Smooth muscle cell (in vitro differentiated cells): ENCODE data around the gene BANF2. TPM values are rescaled to one million over a fixed set of nuclear protein-coding genes. Genes with fewer than 3 reads are reported as not detected.

ENCODE experiments used
- DNase-seq: peaks from one replicate; lab custom pipeline; 2025; ENCODE audit not compliant: unreplicated experiment; lab: John Stamatoyannopoulos, UW
- H2AFZ ChIP-seq: fragments of 200-600 bp; sonication (generic); 2 replicates; pipeline ENCODE4 v1.6.0; 2016; ENCODE audit warnings: antibody characterized with exemption, low read depth, mild to moderate bottlenecking
- H3F3A ChIP-seq: fragments of 200-600 bp; sonication (generic); 2 replicates; pipeline ENCODE4 v1.6.0; 2017; ENCODE audit warnings: antibody characterized with exemption, low read depth
- H3K27ac ChIP-seq: fragments of 200-600 bp; sonication (generic); 2 replicates; pipeline ENCODE4 v1.5.1; 2016; ENCODE audit warnings: low read depth, mild to moderate bottlenecking
- H3K27me3 ChIP-seq: fragments of 200-600 bp; sonication (generic); 2 replicates; pipeline ENCODE4 v1.6.1; 2016; ENCODE audit warnings: low read depth, mild to moderate bottlenecking
- H3K36me3 ChIP-seq: fragments of 200-600 bp; sonication (generic); 2 replicates; pipeline ENCODE4 v1.5.1; 2016; ENCODE audit warnings: low read depth
- H3K4me1 ChIP-seq: fragments of 200-600 bp; sonication (generic); 2 replicates; pipeline ENCODE4 v1.5.1; 2016; ENCODE audit warnings: low read depth
- H3K4me2 ChIP-seq: fragments of 200-600 bp; sonication (generic); 2 replicates; pipeline ENCODE4 v1.6.0; 2016; ENCODE audit warnings: mild to moderate bottlenecking
- H3K4me3 ChIP-seq: fragments of 200-600 bp; sonication (generic); 2 replicates; pipeline ENCODE4 v1.5.1; 2016; ENCODE audit warnings: mild to moderate bottlenecking
- H3K79me2 ChIP-seq: fragments of 200-600 bp; sonication (generic); 2 replicates; pipeline ENCODE4 v1.6.0; 2016; ENCODE audit warnings: low read depth, mild to moderate bottlenecking
- H3K9ac ChIP-seq: fragments of 200-600 bp; sonication (generic); 2 replicates; pipeline ENCODE4 v1.6.0; 2016; ENCODE audit warnings: low read depth
- H3K9me3 ChIP-seq: fragments of 200-600 bp; sonication (generic); replicated peaks from 2 replicates; pipeline ENCODE4 v1.5.1; 2016; ENCODE audit warnings: low read depth
- H4K20me1 ChIP-seq: fragments of 200-600 bp; sonication (generic); 2 replicates; pipeline ENCODE4 v1.6.0; 2016; ENCODE audit warnings: low read depth
- WGBS: methylation state at CpG from one replicate; pipeline ENCODE4 v1.1.7; 2016; ENCODE audit warnings: low lambda C conversion rate; 5-methylcytosine and 5-hydroxymethylcytosine counted together
- polyA plus RNA-seq: library from polyadenylated mRNA; unstranded; fragments of >200 nt; fragmentation: Nextera tagmentation; extraction: Ambion mirVana; gene quantifications from 2 replicates; pipeline ENCODE4 v1.2.1, GENCODE V29; 2016
- total RNA-seq: library from RNA; depleted of rRNA; stranded (reverse); fragments of >200 nt; gene quantifications from 2 replicates; pipeline ENCODE4 v1.2.3, GENCODE V29; 2014
- TF ChIP-seq, protein P1 (sequence below): fragments of 200-600 bp; sonication (generic); IDR thresholded peaks from 2 replicates; pipeline ENCODE4 v1.5.1; 2017; ENCODE audit warnings: borderline replicate concordance, mild to moderate bottlenecking, antibody characterized with exemption; ENCODE audit not compliant: insufficient read depth, poor library complexity, severe bottlenecking

The BANF2 gene
- total and polyA plus RNA-seq, 2 experiments from 2014 or later, result not detected

DNA sequence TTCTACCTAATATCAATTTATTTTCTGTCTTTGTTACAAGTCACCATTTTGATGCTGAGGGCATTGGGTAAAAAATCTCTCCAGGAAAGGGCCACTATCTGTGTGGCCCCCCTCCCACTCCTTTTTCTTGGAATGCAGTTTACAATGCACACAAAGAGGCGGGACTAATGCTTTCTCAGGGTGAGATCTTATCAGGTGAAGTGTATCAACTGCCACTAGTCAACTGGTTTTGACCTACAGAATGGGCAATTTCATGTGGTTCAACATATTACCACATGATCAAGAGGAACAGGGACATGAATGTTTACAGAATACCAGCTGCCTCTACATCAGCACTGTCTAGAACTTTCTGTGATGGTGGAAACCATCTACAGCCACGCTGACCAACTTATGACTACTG lies 21.5 kb upstream of the BANF2 start:
- Histone ChIP-seq H4K20me1 (peaks cover 78% of the 10 kb centered on the region), H3K27me3 (no peaks in the 10 kb centered on the region), H3F3A (peaks cover 17% of the 10 kb centered on the region), H3K4me2 (peak overlapping the region; percentile 89), H2AFZ (no peak overlapping the region), H3K36me3 (peaks cover 4% of the 10 kb centered on the region), H3K4me1 (peaks cover 13% of the 10 kb centered on the region), H3K9ac (no peak overlapping the region), H3K79me2 (peaks cover 80% of the 10 kb centered on the region), H3K9me3 (no peaks in the 10 kb centered on the region), H3K27ac (peak overlapping the region; percentile 80), H3K4me3 (no peak overlapping the region)
- TF ChIP-seq, protein P1, sequence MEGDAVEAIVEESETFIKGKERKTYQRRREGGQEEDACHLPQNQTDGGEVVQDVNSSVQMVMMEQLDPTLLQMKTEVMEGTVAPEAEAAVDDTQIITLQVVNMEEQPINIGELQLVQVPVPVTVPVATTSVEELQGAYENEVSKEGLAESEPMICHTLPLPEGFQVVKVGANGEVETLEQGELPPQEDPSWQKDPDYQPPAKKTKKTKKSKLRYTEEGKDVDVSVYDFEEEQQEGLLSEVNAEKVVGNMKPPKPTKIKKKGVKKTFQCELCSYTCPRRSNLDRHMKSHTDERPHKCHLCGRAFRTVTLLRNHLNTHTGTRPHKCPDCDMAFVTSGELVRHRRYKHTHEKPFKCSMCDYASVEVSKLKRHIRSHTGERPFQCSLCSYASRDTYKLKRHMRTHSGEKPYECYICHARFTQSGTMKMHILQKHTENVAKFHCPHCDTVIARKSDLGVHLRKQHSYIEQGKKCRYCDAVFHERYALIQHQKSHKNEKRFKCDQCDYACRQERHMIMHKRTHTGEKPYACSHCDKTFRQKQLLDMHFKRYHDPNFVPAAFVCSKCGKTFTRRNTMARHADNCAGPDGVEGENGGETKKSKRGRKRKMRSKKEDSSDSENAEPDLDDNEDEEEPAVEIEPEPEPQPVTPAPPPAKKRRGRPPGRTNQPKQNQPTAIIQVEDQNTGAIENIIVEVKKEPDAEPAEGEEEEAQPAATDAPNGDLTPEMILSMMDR, result no peak
- DNase-seq, result no peak
- WGBS, result 71% methylated on average over 2 of the region's 2 CpGs

DNA sequence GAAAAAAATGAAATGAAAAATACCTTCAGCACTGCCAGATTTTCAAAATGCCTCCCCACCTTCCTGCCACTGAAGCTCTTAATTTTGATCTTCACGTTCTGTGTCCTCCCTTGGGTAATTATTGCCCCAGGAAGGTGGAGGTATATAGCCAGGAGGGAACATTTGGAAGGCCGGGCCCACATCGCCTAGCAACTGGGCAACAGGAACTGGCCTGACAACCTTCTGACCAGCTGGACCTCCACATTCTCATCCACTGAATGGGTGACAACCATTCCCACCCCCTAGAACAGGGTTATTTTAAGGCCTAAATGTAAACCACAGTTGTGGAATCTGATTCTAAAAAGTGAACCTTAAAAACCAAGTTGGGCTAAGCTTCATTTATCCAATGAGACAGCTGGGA lies 20.9 kb upstream of the BANF2 start:
- no peak overlapping the region for H2AFZ ChIP-seq
- peak overlapping the region; percentile 94 for H3K9ac ChIP-seq
- peak overlapping the region; percentile 98 for H3K4me3 ChIP-seq
- H3K36me3 ChIP-seq, result peaks cover 4% of the 10 kb centered on the region
- H3K9me3 ChIP-seq, result no peaks in the 10 kb centered on the region
- H3K27me3 ChIP-seq, result no peaks in the 10 kb centered on the region
- peaks cover 74% of the 10 kb centered on the region for H3K79me2 ChIP-seq
- peaks cover 16% of the 10 kb centered on the region for H3F3A ChIP-seq
- DNase-seq, result no peak
- peak overlapping the region; percentile 80 for H3K27ac ChIP-seq
- peaks cover 13% of the 10 kb centered on the region for H3K4me1 ChIP-seq
- 91% methylated on average over 3 of the region's 3 CpGs for WGBS
- H4K20me1 ChIP-seq, result peaks cover 72% of the 10 kb centered on the region
- TF ChIP-seq, protein P1, result no peak
- peak overlapping the region; percentile 89 for H3K4me2 ChIP-seq

DNA sequence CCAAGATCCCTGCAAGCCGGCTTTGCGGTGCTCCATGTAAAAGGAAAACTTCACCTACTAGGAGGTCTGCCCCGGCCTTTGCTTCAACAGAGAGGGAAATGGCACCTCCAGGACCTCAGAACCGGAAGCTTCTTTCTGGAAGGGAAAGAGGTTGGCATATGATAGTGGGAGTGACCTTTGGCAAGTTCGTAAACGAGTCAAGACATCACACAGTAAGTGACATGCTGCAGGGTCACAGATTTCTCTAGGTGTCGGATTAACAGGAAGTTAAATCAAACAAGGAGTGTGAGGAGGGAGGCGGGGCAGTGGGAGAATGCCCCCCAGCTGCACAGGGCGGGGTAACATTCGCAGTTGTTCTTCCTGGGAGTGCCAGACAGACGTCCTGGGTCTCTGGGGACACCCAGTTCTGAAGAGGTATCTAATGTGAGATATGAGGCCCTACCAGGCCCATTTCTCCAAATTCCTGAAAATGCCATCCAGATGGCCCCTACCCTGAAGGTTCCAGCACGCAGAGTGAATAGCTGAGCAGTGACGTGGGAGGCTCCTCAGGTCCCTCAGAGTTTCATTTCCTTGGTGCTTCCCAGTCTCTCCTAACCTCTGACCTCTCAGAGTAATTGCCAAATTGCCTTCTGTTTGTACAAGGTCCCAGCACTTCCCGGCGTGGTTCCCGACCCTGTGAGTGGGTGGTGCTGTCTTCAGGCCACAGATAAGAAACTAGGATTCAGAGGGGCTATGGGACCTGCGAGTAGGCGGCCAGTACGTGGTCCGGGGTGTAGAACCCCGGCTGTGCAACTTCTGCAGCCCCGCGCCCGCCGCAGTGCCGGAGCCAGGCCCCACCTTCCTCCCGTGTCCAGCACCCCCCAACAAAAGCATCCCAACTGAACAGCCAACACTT lies 19.6 kb upstream of the BANF2 start:
- H3F3A ChIP-seq, result peaks cover 13% of the 10 kb centered on the region
- H3K27me3 ChIP-seq, result no peaks in the 10 kb centered on the region
- TF ChIP-seq, protein P1, result no peak
- H3K27ac ChIP-seq, result peak overlapping the region; percentile 80
- peaks cover 4% of the 10 kb centered on the region for H3K36me3 ChIP-seq
- WGBS, result 11% methylated on average over 27 of the region's 27 CpGs
- peak overlapping the region; percentile 94 for H3K9ac ChIP-seq
- peaks cover 59% of the 10 kb centered on the region for H4K20me1 ChIP-seq
- no peak for DNase-seq
- peaks cover 13% of the 10 kb centered on the region for H3K4me1 ChIP-seq
- peak overlapping the region; percentile 89 for H3K4me2 ChIP-seq
- H3K4me3 ChIP-seq, result peak overlapping the region; percentile 98
- H3K9me3 ChIP-seq, result no peaks in the 10 kb centered on the region
- H2AFZ ChIP-seq, result no peak overlapping the region
- peaks cover 61% of the 10 kb centered on the region for H3K79me2 ChIP-seq
